Stimulated activated CD8-positive, alpha-beta memory T cell treated with anti-CD3 and anti-CD28 coated beads, Interleukin-4, amount 100 ng/mL, for 48 hours (primary cell): ENCODE results near the gene KIF14.
"Not testable (repeated sequence)": the region's sequence is repeated elsewhere in the genome, so short reads cannot be mapped to it uniquely, and the experiment has no call there.

Source experiments
- DNase-seq: peaks from one replicate; pipeline ENCODE4 v3.0.0-alpha.2; 2020

Gene KIF14

DNA sequence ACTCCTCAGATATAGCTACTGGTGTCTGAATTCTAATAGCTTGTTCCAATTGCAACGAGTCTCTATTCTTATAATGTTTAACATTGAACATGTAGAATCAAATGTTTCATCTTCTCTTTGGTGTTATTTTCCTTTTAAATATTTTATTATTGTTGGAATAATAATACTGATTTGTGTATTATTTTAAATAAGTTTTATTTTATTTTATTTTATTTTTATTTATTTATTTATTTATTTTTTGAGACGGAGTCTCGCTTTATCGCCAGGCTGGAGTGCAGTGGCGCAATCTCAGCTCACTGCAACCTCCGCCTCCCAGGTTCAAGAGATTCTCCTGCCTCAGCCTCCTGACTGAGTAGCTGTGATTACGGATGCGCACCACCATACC is 10.0 kb upstream of the KIF14 start:
- DNase-seq, result not testable (repeated sequence)

DNA sequence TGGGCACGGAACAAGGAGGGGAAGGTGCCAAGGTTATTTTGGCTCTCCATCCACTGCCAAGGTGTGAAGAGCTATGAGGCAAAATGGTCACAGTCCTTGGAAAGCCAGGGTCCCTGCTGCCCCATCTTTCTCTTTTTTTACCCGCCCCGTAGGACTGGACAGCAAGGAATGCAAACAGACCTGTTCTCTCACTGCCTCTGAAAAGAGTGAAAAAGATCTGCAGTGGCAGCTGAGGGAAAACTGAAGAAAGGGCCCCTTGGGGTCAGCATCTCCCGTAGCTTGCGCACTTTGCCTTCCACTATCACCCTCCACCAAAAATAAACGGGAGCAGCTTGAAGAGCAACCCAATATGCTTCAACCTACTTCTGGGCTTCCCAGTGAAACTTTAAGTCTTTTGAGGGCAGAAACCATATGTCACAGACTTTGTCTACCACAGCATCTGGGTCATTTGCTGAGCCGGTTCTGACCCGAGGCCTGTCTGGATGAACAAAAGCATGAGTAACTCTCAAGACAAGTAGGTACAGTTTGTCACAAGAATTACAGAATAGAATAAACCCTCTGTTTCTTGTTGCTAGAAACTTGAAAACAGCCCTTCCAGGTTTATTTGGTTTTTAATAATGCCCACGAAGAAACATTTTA is 9.4 kb upstream of the KIF14 start:
- no peak for DNase-seq

DNA sequence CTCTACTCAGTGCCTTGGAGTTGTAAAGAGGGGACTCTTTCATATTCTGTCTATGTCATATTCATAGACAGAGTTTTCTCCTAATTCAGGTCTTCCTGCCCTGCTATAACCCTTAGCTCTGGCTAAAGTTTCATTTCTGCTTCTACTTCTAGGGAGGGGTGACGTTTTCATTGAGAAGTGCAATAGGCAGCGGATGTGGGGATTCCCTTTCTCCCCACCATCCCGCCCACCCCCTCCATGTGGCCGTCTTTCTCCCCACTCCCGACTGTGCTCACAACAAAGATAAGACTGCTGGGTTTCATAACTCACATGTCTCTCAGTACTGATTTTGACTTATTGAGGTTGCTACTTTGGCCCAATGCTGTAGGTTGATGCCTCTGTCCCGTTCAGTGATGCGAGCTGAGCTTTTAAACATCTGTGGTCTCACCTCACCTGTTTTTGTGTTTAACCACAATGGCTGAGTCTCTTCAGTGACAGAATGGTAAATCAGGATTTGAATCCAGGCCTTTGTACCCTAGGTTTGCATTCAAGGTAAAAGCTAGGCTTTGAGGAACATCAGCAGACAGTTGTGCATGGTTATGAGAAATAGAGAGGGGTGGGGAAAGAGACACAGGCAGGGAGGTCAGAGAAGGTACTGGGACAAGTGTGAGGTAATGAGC is 7.8 kb upstream of the KIF14 start:
- DNase-seq, result peak; percentile 73

DNA sequence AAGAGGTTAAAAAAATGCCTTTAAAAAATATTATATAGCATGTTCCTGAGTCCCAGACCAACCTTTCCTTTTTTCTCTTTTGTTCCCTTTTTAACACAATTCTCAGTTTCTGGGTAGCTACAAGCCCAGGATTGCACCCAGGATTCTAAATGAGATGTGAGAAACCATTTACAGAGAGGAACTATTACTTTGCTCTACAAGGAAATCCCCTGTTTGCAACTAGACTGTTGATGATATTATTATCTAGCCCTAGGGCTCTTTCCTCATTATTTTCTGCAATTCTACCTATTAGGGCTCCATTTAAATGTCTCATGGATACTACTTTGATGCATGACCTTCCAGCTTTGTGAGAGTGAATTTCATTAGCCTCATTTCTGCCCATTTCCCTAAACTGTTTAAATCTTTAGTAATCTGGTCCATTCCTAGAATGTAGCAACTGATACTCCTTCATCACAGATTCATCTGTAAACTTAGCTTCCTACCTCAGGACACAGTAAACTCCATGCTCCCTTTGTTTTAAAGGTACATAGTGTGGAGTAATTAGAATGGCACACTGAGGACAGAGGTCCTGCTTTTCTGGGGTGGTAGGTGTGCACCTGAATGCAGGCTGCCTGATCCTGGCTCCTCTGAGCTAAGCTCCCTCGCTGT is 7.1 kb upstream of the KIF14 start:
- no peak for DNase-seq

DNA sequence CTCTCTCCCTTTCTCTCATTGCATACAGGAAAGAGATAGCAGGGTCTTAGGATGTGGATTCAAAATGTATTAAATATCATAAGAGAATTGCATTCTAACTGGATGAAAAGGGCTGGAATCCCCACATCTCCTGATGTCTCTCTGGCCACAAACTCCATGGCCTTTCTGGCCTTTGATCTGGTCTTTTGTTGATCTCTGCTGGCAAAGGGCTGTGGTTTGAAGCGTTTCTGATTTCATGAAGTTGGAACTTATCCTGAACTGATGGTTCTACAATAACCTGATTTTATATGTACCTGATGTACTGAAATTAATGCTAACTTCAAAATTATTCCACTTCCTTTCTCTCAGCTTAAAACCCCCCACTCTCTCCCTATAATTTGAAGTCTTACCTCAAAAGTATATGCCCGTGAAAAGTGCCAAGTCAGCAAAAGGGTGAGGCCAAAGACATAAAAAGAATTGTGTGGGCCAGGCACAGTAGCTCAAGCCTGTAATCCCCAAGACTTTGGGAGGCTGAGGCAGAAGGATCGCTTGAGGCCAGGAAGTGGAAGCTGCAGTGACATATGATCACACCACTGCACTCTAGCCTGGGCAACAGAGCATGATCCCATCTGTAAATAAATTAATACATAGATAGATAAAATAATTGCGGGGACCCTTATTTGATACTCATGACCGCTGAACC is 6.4 kb upstream of the KIF14 start:
- no peak for DNase-seq

DNA sequence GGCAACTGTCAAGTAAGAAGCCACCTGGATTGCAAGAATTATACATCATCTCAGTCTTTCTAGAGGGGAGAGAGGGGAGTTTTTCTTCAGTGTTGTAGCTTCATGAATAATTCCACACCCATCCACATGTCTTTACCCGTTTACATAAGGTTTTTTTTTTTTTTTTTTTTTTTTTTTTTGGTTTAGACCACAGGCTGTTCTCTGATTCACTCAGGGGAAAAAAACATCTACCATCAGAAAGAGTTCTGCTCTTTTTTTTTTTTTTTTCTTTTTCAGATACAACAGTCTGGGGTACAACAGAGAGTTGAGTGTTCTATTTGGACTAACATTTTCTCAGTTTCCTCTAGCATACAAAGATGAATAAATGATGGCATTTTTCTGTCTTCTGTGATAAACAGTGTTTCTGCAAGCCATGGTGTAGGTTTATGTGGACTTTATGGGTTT is 4.9 kb upstream of the KIF14 start:
- no peak for DNase-seq

GRCh38 chr1:200624679-200625335 is 4.3 kb upstream of the KIF14 start:
- no peak for DNase-seq

GRCh38 chr1:200619894-200620272 is 668 bp downstream of the KIF14 start:
- no peak for DNase-seq

- no peak for DNase-seq
These were observed 9.7 kb downstream of the KIF14 start for GRCh38 chr1:200610846-200611245.

DNA sequence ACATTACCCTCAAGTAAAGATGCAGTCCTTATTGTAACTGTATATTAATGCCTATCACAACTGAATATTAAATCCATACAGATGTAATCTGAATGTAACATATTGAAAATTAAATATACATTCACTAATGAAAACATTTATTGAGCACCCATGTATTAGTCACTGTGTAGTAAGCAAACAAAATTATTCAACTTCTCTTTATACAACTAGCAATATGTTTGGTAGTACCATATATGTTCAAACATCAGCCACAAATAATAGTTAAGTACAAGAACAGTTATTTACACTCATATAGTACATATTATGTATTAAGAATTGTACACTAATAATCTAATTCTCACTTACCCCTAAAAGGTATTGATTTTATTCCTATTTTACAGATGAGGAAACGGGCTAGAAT is 17.9 kb downstream of the KIF14 start:
- no peak for DNase-seq

- no peak for DNase-seq
These were observed 30.6 kb downstream of the KIF14 start for GRCh38 chr1:200590001-200590400.

- no peak for DNase-seq
These were observed 31.9 kb downstream of the KIF14 start for GRCh38 chr1:200588698-200589097.

DNA sequence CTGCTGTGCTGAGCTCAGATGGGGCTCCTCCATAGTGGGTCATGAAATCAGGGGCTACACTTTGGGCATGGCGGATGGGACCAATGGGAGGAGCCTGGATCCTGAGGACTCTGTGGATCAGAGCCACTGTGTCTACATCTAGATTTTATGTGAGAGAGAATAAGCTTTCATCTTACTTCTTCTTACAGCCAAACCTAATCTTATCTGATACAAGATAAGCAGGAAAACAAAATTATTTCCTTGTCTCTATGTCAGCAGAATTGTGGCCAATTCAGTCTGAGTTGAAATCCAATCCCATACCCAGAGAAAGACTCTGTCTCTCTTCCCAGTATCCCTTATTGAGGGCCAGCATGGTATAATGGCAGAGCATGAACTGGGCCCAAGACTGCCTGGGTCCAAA is 56.2 kb downstream of the KIF14 start:
- DNase-seq, result no peak

- DNase-seq, result no peak
These were observed 58.7 kb downstream of the KIF14 start for GRCh38 chr1:200561856-200562214.

DNA sequence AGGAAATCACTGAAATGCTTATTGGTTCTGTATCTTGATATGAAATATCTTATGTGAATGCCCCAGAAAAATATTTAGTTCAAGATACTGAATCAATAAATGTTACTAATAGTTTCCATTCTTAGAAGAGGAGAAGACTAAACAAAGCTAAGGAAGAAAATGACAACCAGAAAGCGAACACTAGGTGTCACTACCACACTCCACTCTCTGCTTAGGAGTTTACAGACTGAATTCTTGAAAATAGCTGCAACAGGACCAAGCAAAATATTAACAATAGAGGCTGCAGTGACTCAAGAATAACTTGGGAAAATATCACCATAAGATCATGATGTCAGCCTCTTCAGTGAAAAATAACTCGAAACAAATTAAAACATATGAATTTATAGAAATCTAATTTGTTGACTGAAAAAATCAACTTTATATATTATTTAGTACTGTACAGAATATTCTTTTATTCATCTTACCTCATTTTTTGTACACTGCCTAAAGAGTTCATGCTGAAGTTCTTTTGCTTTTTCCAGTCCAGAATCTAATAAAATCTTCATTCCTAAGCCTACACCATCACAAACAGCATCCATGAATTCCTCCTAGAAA is 61.6 kb downstream of the KIF14 start:
- no peak for DNase-seq

GRCh38 chr1:200556002-200556401 is 64.5 kb downstream of the KIF14 start:
- DNase-seq, result no peak

DNA sequence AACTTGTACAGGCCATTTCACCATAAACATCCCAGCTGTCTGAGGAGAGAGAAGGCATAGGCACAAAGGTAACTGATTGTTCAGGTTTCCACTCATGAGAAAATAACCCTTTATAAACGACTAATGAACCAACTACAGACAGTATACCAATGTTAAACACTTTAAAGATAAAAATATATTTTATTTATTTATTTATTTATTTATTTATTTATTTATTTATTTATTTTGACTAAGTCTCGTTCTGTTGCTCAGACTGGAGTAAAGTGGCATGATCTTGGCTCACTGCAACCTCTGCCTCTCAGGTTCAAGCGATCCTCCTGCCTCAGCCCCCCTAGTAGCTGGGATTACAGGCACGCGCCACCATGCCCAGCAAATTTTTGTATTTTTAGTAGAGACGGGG is 67.8 kb downstream of the KIF14 start:
- DNase-seq, result not testable (repeated sequence)

DNA sequence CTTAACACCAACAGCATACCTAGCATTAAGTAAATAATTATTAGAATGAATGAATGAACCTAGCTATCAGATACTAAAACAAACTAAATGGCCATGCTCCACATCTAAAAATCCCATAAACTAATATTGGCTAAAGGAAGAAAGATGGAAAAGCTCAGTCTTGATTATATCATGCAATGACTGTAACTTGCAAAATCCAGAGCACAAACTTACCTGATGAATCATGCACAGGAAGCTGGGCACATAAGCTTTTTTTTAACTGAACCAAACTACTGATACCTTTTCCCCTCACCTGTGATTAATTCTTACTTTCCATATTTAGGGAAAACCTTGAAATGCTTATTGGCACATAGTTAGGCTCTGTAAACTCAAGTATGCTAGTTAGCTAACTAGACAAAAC is 70.2 kb downstream of the KIF14 start:
- DNase-seq, result no peak

DNA sequence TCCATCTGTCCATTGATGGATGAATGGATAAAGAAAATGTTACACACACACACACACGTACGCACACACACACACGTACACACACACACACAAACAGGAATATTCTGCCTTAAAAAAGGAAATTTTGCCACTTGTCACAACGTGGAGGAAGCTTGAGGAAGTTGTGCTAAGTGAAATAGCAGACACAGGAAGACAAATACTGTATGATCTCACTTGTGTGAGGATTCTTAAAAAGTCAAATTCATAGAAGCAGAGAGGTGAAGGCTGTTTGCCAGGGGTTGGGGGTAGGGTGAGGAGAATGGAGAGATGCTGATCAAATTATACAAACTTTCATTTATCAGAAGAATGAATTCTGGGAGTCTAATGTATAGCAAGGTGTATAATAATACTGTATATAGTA is 73.2 kb downstream of the KIF14 start:
- no peak for DNase-seq

DNA sequence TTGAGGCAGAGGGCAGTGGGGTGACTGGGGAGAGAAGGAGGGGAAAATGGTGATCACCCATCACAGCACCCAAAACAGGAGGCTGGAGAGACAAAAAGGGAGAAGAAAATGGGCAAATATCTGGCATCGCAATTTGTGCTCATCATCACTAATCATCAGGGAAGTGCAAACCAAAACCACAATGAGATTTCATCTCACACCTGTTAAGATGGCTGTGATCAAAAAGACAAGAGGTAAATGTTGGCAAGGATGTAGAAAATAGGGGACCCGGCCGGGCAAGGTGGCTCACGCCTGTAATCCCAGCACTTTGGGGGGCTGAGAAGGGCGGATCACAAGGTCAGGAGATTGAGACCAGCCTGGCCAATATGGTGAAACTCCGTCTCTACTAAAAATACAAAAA is 74.0 kb downstream of the KIF14 start:
- DNase-seq, result no peak

DNA sequence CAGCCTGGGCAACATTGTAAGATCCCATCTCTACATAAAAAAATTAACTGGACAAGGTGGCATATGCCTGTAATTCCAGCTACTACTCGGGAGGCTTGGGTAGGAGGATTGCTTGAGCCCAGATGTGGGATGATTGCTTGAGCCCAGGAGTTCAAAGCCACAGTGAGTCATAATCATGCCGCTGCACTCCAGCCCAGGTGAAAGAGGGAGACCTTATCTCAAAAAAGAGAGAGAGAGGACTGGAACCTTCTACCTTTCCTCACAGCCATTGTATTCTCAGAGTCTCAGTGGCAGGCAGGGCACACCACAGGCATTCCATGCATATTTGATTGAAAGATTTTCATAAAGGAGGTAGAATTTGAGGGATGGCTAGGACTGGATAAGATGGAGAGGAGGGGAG is 78.4 kb downstream of the KIF14 start:
- no peak for DNase-seq

DNA sequence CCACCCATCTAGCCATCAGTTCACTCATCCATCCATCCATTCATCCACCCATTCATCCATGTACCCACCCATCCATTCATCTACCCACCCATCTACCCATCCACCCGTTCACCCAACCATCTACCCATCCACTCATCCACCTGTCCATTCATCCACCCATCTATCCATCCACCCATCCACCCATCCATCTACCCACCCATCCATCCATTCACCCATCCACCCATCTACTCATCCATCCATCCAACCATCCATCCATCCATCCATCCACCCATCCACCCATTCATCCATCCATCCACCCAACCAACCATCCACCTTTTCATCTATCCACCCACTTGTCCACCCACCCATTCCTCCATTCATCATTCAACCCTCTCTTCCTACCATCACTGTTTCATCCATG is 80.3 kb downstream of the KIF14 start:
- no peak for DNase-seq

GRCh38 chr1:200538179-200538578 is 82.4 kb downstream of the KIF14 start:
- DNase-seq, result no peak
